Activated CD8-positive, alpha-beta T cell treated with anti-CD3 and anti-CD28 coated beads, Interleukin-2, amount 10 ng/mL, durations not matched to agents 7 days and 5 days (primary cell): ENCODE data around the gene KIF5A. TPM values are rescaled to one million over a fixed set of nuclear protein-coding genes. Genes with fewer than 3 reads are reported as not detected.
A peak's percentile ranks its signal among the peaks of the same experiment; 100 is the strongest.

Experiments used
- ATAC-seq: fragments of 150-1000 bp; cut with Tn5 transposase; one replicate; pipeline ENCODE4 v1.10.0; 2021; ENCODE audit warnings: moderate library complexity
- CTCF ChIA-PET: fragments of 350-600 bp; sonication (Branson Sonifier 250); formaldehyde crosslinking; loops from one replicate; lab custom pipeline; 2021; ENCODE audit warnings: antibody characterized with exemption; lab: Charles Lee
- POLR2A ChIA-PET: fragments of 350-600 bp; sonication (Branson Sonifier 250); formaldehyde crosslinking; loops from one replicate; lab custom pipeline; 2021; ENCODE audit warnings: antibody characterized with exemption; lab: Charles Lee
- DNase-seq: peaks from one replicate; pipeline ENCODE4 v3.0.0-alpha.2; 2020
- H3K27ac Mint-ChIP-seq: one replicate; pipeline ENCODE4 v1.8.0; 2021; ENCODE audit warnings: mild to moderate bottlenecking, mixed read lengths
- H3K27me3 Mint-ChIP-seq: one replicate; pipeline ENCODE4 v1.8.0; 2021; ENCODE audit warnings: low read depth, mixed read lengths
- H3K36me3 Mint-ChIP-seq: one replicate; pipeline ENCODE4 v1.8.0; 2021; ENCODE audit warnings: low read depth, mixed read lengths
- H3K4me1 Mint-ChIP-seq: one replicate; pipeline ENCODE4 v1.8.0; 2021; ENCODE audit warnings: low read depth, mixed read lengths
- H3K4me3 Mint-ChIP-seq: one replicate; pipeline ENCODE4 v1.8.0; 2021; ENCODE audit warnings: mild to moderate bottlenecking, mixed read lengths
- H3K9me3 Mint-ChIP-seq: one replicate; pipeline ENCODE4 v1.8.0; 2022; ENCODE audit warnings: mixed read lengths; ENCODE audit not compliant: insufficient read depth
- microRNA-seq: library from miRNA; unstranded; fragments of <30 nt; microRNA quantifications from one replicate; pipeline ENCODE4 v1.2.0, GENCODE V29; 2022
- total RNA-seq, 2 experiments: library from RNA; stranded (reverse); gene quantifications; one replicate each; pipeline ENCODE4 v1.2.3, GENCODE V29; 2021

Gene KIF5A
- total RNA-seq, 2 experiments from 2014 or later: 0.99 to 1.4 TPM

- POLR2A ChIA-PET: interaction anchor here (0.7 kb wide), 1 partner anchor 13 kb away, joined by 4 read pairs; no protein-coding TSS in a partner anchor
- H3K27ac Mint-ChIP-seq: no peak overlapping the region
- H3K9me3 Mint-ChIP-seq: no peaks in the 10 kb centered on the region
- no peak overlapping the region for H3K4me3 Mint-ChIP-seq
- peaks cover 83% of the 10 kb centered on the region for H3K27me3 Mint-ChIP-seq
- H3K4me1 Mint-ChIP-seq: peaks cover 17% of the 10 kb centered on the region
- DNase-seq: peak; percentile 9
- H3K36me3 Mint-ChIP-seq: no peaks in the 10 kb centered on the region
- CTCF ChIA-PET: interaction anchor here (0.7 to 1.9 kb wide), 8 partner anchors 9 to 170 kb away, joined by 3 to 9 read pairs (median 4); partner anchors contain the start of genes ARHGEF25 and GLI1
- ATAC-seq: no peak
Measured at GRCh38 chr12:57628280-57629191, 78.7 kb downstream of the KIF5A start.

DNA sequence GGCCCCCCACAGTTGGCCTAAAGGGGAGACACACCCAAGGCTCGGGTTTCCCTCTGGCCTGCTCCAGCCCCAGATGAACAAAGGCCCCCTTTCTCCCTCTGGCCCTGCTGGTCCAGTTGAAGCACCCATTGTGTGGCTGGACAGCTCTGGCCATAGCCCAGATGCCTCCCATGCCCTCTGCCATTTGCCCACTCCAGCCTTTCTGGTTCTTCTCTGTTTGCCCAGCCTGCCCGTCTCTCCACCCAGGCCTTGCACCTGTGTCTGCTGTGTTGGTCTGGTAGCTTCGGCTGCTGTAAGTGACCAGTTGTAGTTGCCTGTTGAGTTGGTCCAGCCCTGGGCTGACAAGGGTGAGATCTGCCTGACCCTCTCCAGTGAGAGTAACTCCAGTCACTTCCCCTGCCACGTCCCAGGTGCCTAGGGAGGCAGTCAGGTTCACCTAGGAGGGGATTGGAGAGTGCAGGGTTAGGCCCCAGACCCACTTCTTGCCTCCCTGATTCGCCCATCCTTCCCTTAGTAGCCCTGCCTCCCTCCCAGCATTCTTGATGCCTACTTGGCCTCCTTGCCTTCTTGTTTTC is 80.1 kb downstream of the KIF5A start:
- no peaks in the 10 kb centered on the region for H3K9me3 Mint-ChIP-seq
- no peak overlapping the region for H3K27ac Mint-ChIP-seq
- ChIA-PET CTCF (interaction anchor here (1.0 to 1.9 kb wide), 6 partner anchors 8 to 171 kb away, joined by 3 to 7 read pairs (median 6); partner anchors contain the start of genes GLI1 and OS9), POLR2A (no interaction called here)
- peaks cover 79% of the 10 kb centered on the region for H3K27me3 Mint-ChIP-seq
- H3K36me3 Mint-ChIP-seq: no peaks in the 10 kb centered on the region
- ATAC-seq (no peak), DNase-seq (peak; percentile 19)
- H3K4me1 Mint-ChIP-seq: peaks cover 18% of the 10 kb centered on the region
- no peak overlapping the region for H3K4me3 Mint-ChIP-seq

- DNase-seq (no peak), ATAC-seq (no peak)
- ChIA-PET POLR2A (no interaction called here), CTCF (interaction anchor here (1.0 to 1.5 kb wide), 4 partner anchors 9 to 110 kb away, joined by 3 to 7 read pairs (median 4); partner anchors contain the start of gene OS9)
- H3K9me3 Mint-ChIP-seq: no peaks in the 10 kb centered on the region
- H3K4me1 Mint-ChIP-seq: peaks cover 18% of the 10 kb centered on the region
- no peak overlapping the region for H3K4me3 Mint-ChIP-seq
- no peak overlapping the region for H3K27ac Mint-ChIP-seq
- H3K36me3 Mint-ChIP-seq: no peaks in the 10 kb centered on the region
- H3K27me3 Mint-ChIP-seq: peaks cover 73% of the 10 kb centered on the region
Measured at GRCh38 chr12:57630891-57631433, 81.1 kb downstream of the KIF5A start.

- Mint-ChIP-seq H3K4me1 (peaks cover 18% of the 10 kb centered on the region), H3K9me3 (no peaks in the 10 kb centered on the region), H3K27me3 (peaks cover 67% of the 10 kb centered on the region), H3K36me3 (no peaks in the 10 kb centered on the region), H3K27ac (no peak overlapping the region), H3K4me3 (peak overlapping the region; percentile 36)
- CTCF ChIA-PET: interaction anchor here (1.0 to 1.5 kb wide), 2 partner anchors 11 to 173 kb away, joined by 3 to 7 read pairs; no protein-coding TSS in a partner anchor
- no peak for ATAC-seq
- DNase-seq: no peak
- POLR2A ChIA-PET: no interaction called here
Measured at GRCh38 chr12:57631566-57632072, 81.8 kb downstream of the KIF5A start.

GRCh38 chr12:57632073-57632957 is 82.5 kb downstream of the KIF5A start:
- Mint-ChIP-seq H3K27me3 (peaks cover 60% of the 10 kb centered on the region), H3K27ac (no peak overlapping the region), H3K4me1 (peaks cover 18% of the 10 kb centered on the region), H3K36me3 (no peaks in the 10 kb centered on the region), H3K4me3 (peak overlapping the region; percentile 50), H3K9me3 (no peaks in the 10 kb centered on the region)
- peak; percentile 37 for DNase-seq
- ATAC-seq: peak; percentile 28
- POLR2A ChIA-PET: no interaction called here
- CTCF ChIA-PET: interaction anchor here (0.6 to 3.0 kb wide), 11 partner anchors 10 to 173 kb away, joined by 3 to 32 read pairs (median 4); no protein-coding TSS in a partner anchor

DNA sequence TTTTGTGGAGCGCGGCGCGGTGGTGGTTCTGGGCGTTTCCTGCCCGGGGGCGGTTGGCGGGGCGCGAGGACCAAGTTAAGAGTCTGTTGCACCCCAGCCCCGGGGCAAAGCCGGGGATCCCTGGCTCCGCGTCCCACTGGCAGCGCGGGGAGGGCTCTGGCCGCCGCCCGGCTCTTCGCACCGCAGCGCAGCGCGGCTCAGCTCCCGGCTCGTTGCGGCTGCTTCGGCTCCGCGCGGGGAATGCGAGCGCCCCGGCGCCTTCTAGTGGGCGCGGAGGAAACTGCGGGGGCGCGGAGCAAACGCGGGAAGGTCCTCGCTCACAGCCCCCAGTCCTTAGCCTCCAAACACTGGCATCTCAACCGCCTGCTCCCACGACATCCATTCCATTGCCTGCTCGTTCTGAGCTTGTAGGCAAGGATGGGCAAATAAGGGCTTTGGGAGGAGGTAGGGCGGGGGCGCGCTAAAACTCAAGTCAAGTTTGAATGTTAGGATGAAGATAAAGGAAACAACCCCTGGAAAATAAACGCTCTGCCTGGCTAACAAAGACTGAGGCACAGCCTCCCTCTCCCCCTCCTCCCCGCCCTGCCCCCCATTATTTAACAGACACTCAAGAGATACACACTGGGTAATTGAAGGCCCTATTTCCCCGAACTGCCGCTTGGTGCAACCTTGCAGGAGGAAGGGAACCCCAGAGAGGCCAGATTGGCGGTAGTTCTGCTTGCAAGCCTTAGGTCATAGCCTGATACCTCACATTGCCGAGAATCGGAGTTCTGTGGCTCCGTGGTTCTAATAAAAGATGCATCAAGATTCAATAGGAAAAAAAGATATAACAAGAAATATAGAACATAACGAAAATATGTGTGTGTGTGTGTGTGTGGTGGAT is 83.4 kb downstream of the KIF5A start, which contains the start of gene B4GALNT1:
B4GALNT1 (minus strand) TSS at position 244 of the 883 bp plus-strand sequence. CDS start 1,069 bp downstream, outside the sequence.
- Mint-ChIP-seq H3K36me3 (no peaks in the 10 kb centered on the region), H3K4me3 (peak within 1 kb of the TSS; percentile 50), H3K4me1 (peaks cover 13% of the 10 kb centered on the region), H3K27me3 (peaks cover 53% of the 10 kb centered on the region), H3K9me3 (no peaks in the 10 kb centered on the region), H3K27ac (no peak within 1 kb of the TSS)
- CTCF ChIA-PET: interaction anchor here (0.6 to 3.0 kb wide), 13 partner anchors 9 to 174 kb away, joined by 3 to 32 read pairs (median 4); no protein-coding TSS in a partner anchor
- POLR2A ChIA-PET: no interaction called here
- peak; percentile 65 for DNase-seq
- ATAC-seq: peak; percentile 80

Small RNA genes lying within 50 kb of the gene (microRNA-seq; reads per million reads assigned to microRNA genes)
- gene MIR616: 7.5 reads per million, percentile 15 among the genes with 10 or more reads in this experiment
- gene MIR6758: not detected

Other genes starting within 250 kb of the KIF5A start
- 10 to 100 TPM; 59.0 to 61.7 TPM for gene R3HDM2, start 119.0 kb upstream of the KIF5A start, total RNA-seq
- gene INHBC, start 115.3 kb upstream of the KIF5A start, total RNA-seq: not detected
- gene INHBE, start 94.7 kb upstream of the KIF5A start, total RNA-seq: not detected
- gene GLI1, start 90.3 kb upstream of the KIF5A start, total RNA-seq: 1 to 10 TPM in 1 of 2 experiments, under 1 TPM in 1; 0.68 to 1.9 TPM
- 100 to 1,000 TPM; 243 to 248 TPM for gene ARHGAP9, start 70.2 kb upstream of the KIF5A start, total RNA-seq
- 100 to 1,000 TPM; 275 to 291 TPM for gene MARS1, start 62.0 kb upstream of the KIF5A start, total RNA-seq
- 10 to 100 TPM; 14.9 to 15.0 TPM for gene DDIT3, start 29.5 kb upstream of the KIF5A start, total RNA-seq
- gene MBD6, start 27.2 kb upstream of the KIF5A start, total RNA-seq: 10 to 100 TPM; 68.4 to 71.4 TPM
- gene DCTN2, start 2.9 kb upstream of the KIF5A start, total RNA-seq: 10 to 100 TPM; 89.3 to 96.5 TPM
- 10 to 100 TPM; 16.8 to 17.9 TPM for gene PIP4K2C, start 41.1 kb downstream of the KIF5A start, total RNA-seq
- gene DTX3, start 54.8 kb downstream of the KIF5A start, total RNA-seq: 10 to 100 TPM; 15.4 to 17.8 TPM
- under 1 TPM; 0.37 TPM for gene ARHGEF25, start 61.4 kb downstream of the KIF5A start, total RNA-seq
- gene B4GALNT1, start 83.2 kb downstream of the KIF5A start, total RNA-seq: under 1 TPM; 0.84 to 0.99 TPM
- 100 to 1,000 TPM; 100 to 107 TPM for gene OS9, start 144.1 kb downstream of the KIF5A start, total RNA-seq
- gene AGAP2, start 188.7 kb downstream of the KIF5A start, total RNA-seq: 10 to 100 TPM; 68.6 to 72.5 TPM
- 10 to 100 TPM; 12.9 to 13.3 TPM for gene TSPAN31, start 195.0 kb downstream of the KIF5A start, total RNA-seq
- 100 to 1,000 TPM; 132 to 146 TPM for gene CDK4, start 202.3 kb downstream of the KIF5A start, total RNA-seq
- gene MARCHF9, start 205.1 kb downstream of the KIF5A start, total RNA-seq: 10 to 100 TPM; 23.6 to 24.4 TPM
- 1 to 10 TPM; 2.3 to 2.6 TPM for gene CYP27B1, start 217.0 kb downstream of the KIF5A start, total RNA-seq
- 10 to 100 TPM; 26.3 to 28.8 TPM for gene METTL1, start 222.1 kb downstream of the KIF5A start, total RNA-seq
- gene EEF1AKMT3, start 222.6 kb downstream of the KIF5A start, total RNA-seq: 1 to 10 TPM; 3.1 to 3.2 TPM
- gene TSFM, start 232.7 kb downstream of the KIF5A start, total RNA-seq: 10 to 100 TPM; 35.0 to 35.8 TPM